ENCODE measurements around the gene PPP2R5E. TPM values are rescaled to one million over a fixed set of nuclear protein-coding genes. Genes with fewer than 3 reads are reported as not detected.
A peak's percentile ranks its signal among the peaks of the same experiment; 100 is the strongest.

The PPP2R5E gene
- total RNA-seq (2011; cell fraction: chromatin; rRNA removed; ENCODE audit: low replicate concordance) = 13.7 and 28.3 TPM in 2 replicates
- total RNA-seq (2011; cell fraction: nucleolus; rRNA removed) = 10.8 TPM in 2 replicates
- total RNA-seq (2011; cell fraction: nucleoplasm; rRNA removed) = 19.8 and 35.3 TPM in 2 replicates
- total RNA-seq (2014; rRNA removed) = 5.1 and 5.2 TPM in 2 replicates
- total RNA-seq (2014; rRNA removed; fragmentation: Illumina TruSeq; extraction: Trizol) = 15.6 and 18.1 TPM in 2 replicates
- total RNA-seq (2015; rRNA removed; fragmentation: Illumina TruSeq; extraction: Trizol) = 14.1 and 14.5 TPM in 2 replicates
- total RNA-seq (2021) = 30.3 and 30.8 TPM in 2 replicates
- 5.5 and 11.0 TPM in 2 replicates for polyA plus RNA-seq (2011; rRNA removed)
- polyA plus RNA-seq (2011; cell fraction: cytosol; rRNA removed) = 3.1 and 3.5 TPM in 2 replicates
- 3.8 and 4.2 TPM in 2 replicates for polyA plus RNA-seq (2011; cell fraction: nucleus; rRNA removed)
- polyA plus RNA-seq (2012) = 13.1 and 15.3 TPM in 2 replicates
- 15.8 and 18.4 TPM in 2 replicates for polyA plus RNA-seq (2014; fragmentation: Illumina TruSeq; extraction: Trizol)
- polyA plus RNA-seq (2014; fragmentation: Nextera tagmentation; extraction: Ambion mirVana) = 1 to 10 TPM; 4.2 to 6.2 TPM
- 8.9 and 9.0 TPM in 2 replicates for polyA plus RNA-seq (2014; rRNA removed)
- polyA minus RNA-seq (2011; rRNA and poly(A)+ RNA removed) = 16.0 and 18.8 TPM in 2 replicates
- polyA minus RNA-seq (2011; cell fraction: cytosol; rRNA and poly(A)+ RNA removed) = 12.3 and 20.4 TPM in 2 replicates
- 6.3 and 9.1 TPM in 2 replicates for polyA minus RNA-seq (2011; cell fraction: nucleus; rRNA and poly(A)+ RNA removed)
- percentile 73 among the genes with signal in this experiment for Bru-seq, nascent RNA
- percentile 76 among the genes with signal in this experiment for BruChase-seq, experiment 1, labeled RNA remaining after a 2-hour chase
- percentile 77 among the genes with signal in this experiment for BruChase-seq, experiment 2, labeled RNA remaining after a 6-hour chase
- long read RNA-seq, experiment 1, full-length matches to known transcripts = 180 of 300 reads
- long read RNA-seq, experiment 1, partial matches to known transcripts = 16 of 300 reads
- long read RNA-seq, experiment 1, other reads (novel, unspliced or antisense) = 104 of 300 reads
- long read RNA-seq, experiment 2, partial matches to known transcripts = 1 of 25 reads
- long read RNA-seq, experiment 2, other reads (novel, unspliced or antisense) = 24 of 25 reads
- long read RNA-seq, experiment 3, full-length matches to known transcripts = 8 of 22 reads
- long read RNA-seq, experiment 3, partial matches to known transcripts = 4 of 22 reads
- long read RNA-seq, experiment 3, other reads (novel, unspliced or antisense) = 10 of 22 reads

- Histone ChIP-seq H3K4me3 (peak within 1 kb of the TSS; percentile 89), H3K4me2 (ENCODE audit: insufficient read depth, low read length) (peak within 1 kb of the TSS; percentile 92), H3K27ac (ENCODE audit: extremely low read depth, low read depth, low read length) (peak within 1 kb of the TSS; percentile 82), H3K9me3 (replicated peaks; ENCODE audit: control insufficient read depth, insufficient read depth, low read depth, low read length) (no peaks in the 10 kb centered on the region), H3K9me1 (ENCODE audit: control insufficient read depth, insufficient read depth, low read length) (no peaks in the 10 kb centered on the region), H2AFZ (ENCODE audit: low read depth, low read length) (peak within 1 kb of the TSS; percentile 91), H3K79me2 (ENCODE audit: control insufficient read depth, insufficient read depth, low read length) (peaks cover 37% of the 10 kb centered on the region), H3K4me1 (replicated peaks in 1 of 2; ENCODE audit: control insufficient read depth in 2 of 2, insufficient read depth in 2 of 2, low read length in 2 of 2) (peaks cover 7 to 13% of the 10 kb centered on the region in 2 experiments; a peak in 3 of 5 replicates), H3K9ac (ENCODE audit: insufficient read depth in 1 of 2, low read depth in 2 of 2, low read length in 2 of 2) (peak within 1 kb of the TSS; percentile 88 to 99), H3K27me3 (ENCODE audit: control insufficient read depth in 2 of 2, insufficient read depth in 2 of 2, low read length in 2 of 2) (no peaks in the 10 kb centered on the region), H4K20me1 (replicated peaks; ENCODE audit: control insufficient read depth, insufficient read depth, low read length) (0 out of 2 replicates have a peak, but pooled peaks cover 10% of the 10 kb centered on the region), H3K36me3 (ENCODE audit: control insufficient read depth, insufficient read depth, low read length) (peaks cover 13% of the 10 kb centered on the region)
- ATAC-seq (peak; percentile 97), DNase-seq (ENCODE audit: extremely low read depth in 1 of 4, low spot score in 3 of 4) (peak; percentile 96), FAIRE-seq (peak; percentile 91)
- CTCF ChIA-PET (ENCODE audit: low intra/inter-chr PET ratio) = interaction anchor here (1.2 kb wide), 1 partner anchor 154 kb away, joined by 7 read pairs; no protein-coding TSS in a partner anchor
- WGBS (ENCODE audit: insufficient coverage, low coverage, missing lambda C conversion rate) = 0% methylated on average over 8 of the region's 78 CpGs
- in situ Hi-C loops (cut with MboI) = no loop called here
- POLR2A ChIA-PET = interaction anchor here (0.6 to 1.6 kb wide), 8 partner anchors 10 to 182 kb away, joined by 3 to 4 read pairs (median 3); no protein-coding TSS in a partner anchor
- intact Hi-C loops (cut with micrococcal nuclease) = loop anchor here (5.0 kb wide), 1 partner anchor 106 kb away; no protein-coding TSS in a partner anchor
- BruUV-seq (replicated peaks) = no TSS peak
- TF ChIP-seq SNIP1 (IDR thresholded peaks at IDR 0.05; ENCODE audit: low read depth) (no peak), PRPF4 (IDR thresholded peaks at IDR 0.05; ENCODE audit: insufficient read depth, low read depth, low read length, poor library complexity, severe bottlenecking) (no peak), RHOXF2B (CRISPR knock-in tag; conservative IDR thresholded peaks at IDR 0.05) (no peak), RBM34 (IDR thresholded peaks at IDR 0.05; ENCODE audit: borderline replicate concordance, insufficient read depth, low read length) (no peak), GABPB1 (CRISPR knock-in tag; IDR thresholded peaks at IDR 0.05) (peak; percentile 72; the same call in 1 of the 2 replicates), PATZ1 (CRISPR knock-in tag; IDR thresholded peaks at IDR 0.05; ENCODE audit: borderline replicate concordance) (no peak), ZNF408 (CRISPR knock-in tag; IDR thresholded peaks at IDR 0.05; ENCODE audit: low read depth) (no peak), EWSR1 (IDR thresholded peaks at IDR 0.05; ENCODE audit: borderline replicate concordance, low read depth, partially characterized antibody) (no peak), KAT8 (IDR thresholded peaks at IDR 0.05; ENCODE audit: low read depth) (no peak), POLR2G (IDR thresholded peaks at IDR 0.05; ENCODE audit: low read depth, low read length) (peak; percentile 96), MCM7 (IDR thresholded peaks at IDR 0.05) (no peak)
- TF ChIP-seq, protein P1, sequence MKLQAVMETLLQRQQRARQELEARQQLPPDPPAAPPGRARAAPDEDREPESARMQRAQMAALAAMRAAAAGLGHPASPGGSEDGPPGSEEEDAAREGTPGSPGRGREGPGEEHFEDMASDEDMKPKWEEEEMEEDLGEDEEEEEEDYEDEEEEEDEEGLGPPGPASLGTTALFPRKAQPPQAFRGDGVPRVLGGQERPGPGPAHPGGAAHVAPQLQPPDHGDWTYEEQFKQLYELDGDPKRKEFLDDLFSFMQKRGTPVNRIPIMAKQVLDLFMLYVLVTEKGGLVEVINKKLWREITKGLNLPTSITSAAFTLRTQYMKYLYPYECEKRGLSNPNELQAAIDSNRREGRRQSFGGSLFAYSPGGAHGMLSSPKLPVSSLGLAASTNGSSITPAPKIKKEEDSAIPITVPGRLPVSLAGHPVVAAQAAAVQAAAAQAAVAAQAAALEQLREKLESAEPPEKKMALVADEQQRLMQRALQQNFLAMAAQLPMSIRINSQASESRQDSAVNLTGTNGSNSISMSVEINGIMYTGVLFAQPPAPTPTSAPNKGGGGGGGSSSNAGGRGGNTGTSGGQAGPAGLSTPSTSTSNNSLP (IDR thresholded peaks at IDR 0.05; ENCODE audit: borderline replicate concordance, low read depth, low read length) = no peak
These were observed at the start of gene PPP2R5E for GRCh38 chr14:63543000-63543825. PPP2R5E (minus strand) TSS chr14:63543377; CDS start chr14:63539685, 3,692 bp downstream.
